HEK293 (cell line): Measurements from ENCODE around the gene THRA.
A peak's percentile ranks its signal among the peaks of the same experiment; 100 is the strongest.

Source experiments
- CTCF ChIA-PET: fragments of 350-600 bp; formaldehyde crosslinking; extraction: SDS; loops from one replicate; lab custom pipeline; 2021; ENCODE audit warnings: antibody characterized with exemption; lab: Yijun Ruan, JAX
- POLR2A ChIA-PET: fragments of 300-600 bp; formaldehyde crosslinking; extraction: SDS; loops from one replicate; lab custom pipeline; 2020; ENCODE audit warnings: antibody characterized with exemption, inconsistent platforms; lab: Yijun Ruan, JAX
- H3K27ac ChIP-seq: fragments of 200-500 bp; sonication (Bioruptor generic); 2 replicates; pipeline ENCODE4 v1.5.1; 2014; ENCODE audit warnings: low read depth, low read length, control low read depth, inconsistent platforms; ENCODE audit errors: extremely low read depth
- H3K36me3 ChIP-seq, 2 experiments: fragments of 200-500 bp in 1 of 2; sonication (Bioruptor generic) in 1 of 2; 1 replicate in 1 of 2; 2 replicates in 1 of 2; pipeline ENCODE4 v1.5.1; 2014 to 2017; ENCODE audit warnings: inconsistent platforms in 2 of 2, low read length in 2 of 2; ENCODE audit not compliant: control insufficient read depth in 2 of 2, insufficient read depth in 1 of 2
- H3K4me1 ChIP-seq: fragments of 200-500 bp; sonication (Bioruptor generic); 2 replicates; pipeline ENCODE4 v1.5.1; 2014; ENCODE audit warnings: mild to moderate bottlenecking, low read length, inconsistent platforms; ENCODE audit not compliant: control insufficient read depth, insufficient read depth
- H3K4me3 ChIP-seq: 2 replicates; pipeline ENCODE4 v1.5.1; 2011; ENCODE audit warnings: low read depth, mild to moderate bottlenecking, control low read depth, low read length, moderate library complexity
- H3K9me3 ChIP-seq: fragments of 200-500 bp; sonication (Bioruptor generic); 2 replicates; pipeline ENCODE4 v1.5.1; 2014; ENCODE audit warnings: low read depth, low read length, inconsistent platforms; ENCODE audit not compliant: control insufficient read depth, insufficient read depth
- EGR2 ChIP-seq: fragments of 450-650 bp; formaldehyde crosslinking; IDR thresholded peaks from 2 replicates; pipeline ENCODE4 v1.5.1; 2016; ENCODE audit warnings: low read depth, missing biosample characterization, missing genetic modification characterization
- GLI2 ChIP-seq: fragments of 450-650 bp; formaldehyde crosslinking; IDR thresholded peaks from 2 replicates; pipeline ENCODE4; 2017; ENCODE audit warnings: missing biosample characterization, missing genetic modification characterization, low read depth, borderline replicate concordance
- KLF1 ChIP-seq: fragments of 450-650 bp; formaldehyde crosslinking; IDR thresholded peaks from 2 replicates; pipeline ENCODE4 v1.5.1; 2016; ENCODE audit warnings: missing biosample characterization, missing genetic modification characterization
- KLF7 ChIP-seq: fragments of 450-650 bp; formaldehyde crosslinking; IDR thresholded peaks from 2 replicates; pipeline ENCODE4 v1.5.1; 2016; ENCODE audit warnings: missing biosample characterization, missing genetic modification characterization, borderline replicate concordance
- PRDM1 ChIP-seq: fragments of 450-650 bp; formaldehyde crosslinking; IDR thresholded peaks from 2 replicates; pipeline ENCODE4; 2016; ENCODE audit warnings: missing biosample characterization, missing genetic modification characterization
- REPIN1 ChIP-seq: fragments of 450-650 bp; formaldehyde crosslinking; IDR thresholded peaks from 2 replicates; pipeline ENCODE4 v1.5.1; 2017; ENCODE audit warnings: missing biosample characterization, missing genetic modification characterization, low read depth
- SALL2 ChIP-seq: fragments of 450-650 bp; formaldehyde crosslinking; IDR thresholded peaks from 2 replicates; pipeline ENCODE4 v1.5.0; 2017; ENCODE audit warnings: missing biosample characterization, mild to moderate bottlenecking, missing genetic modification characterization, borderline replicate concordance
- SCRT1 ChIP-seq: fragments of 450-650 bp; formaldehyde crosslinking; IDR thresholded peaks from 2 replicates; pipeline ENCODE4 v1.5.1; 2016; ENCODE audit warnings: missing biosample characterization, missing genetic modification characterization, borderline replicate concordance
- SP3 ChIP-seq: fragments of 450-650 bp; formaldehyde crosslinking; IDR thresholded peaks from 2 replicates; pipeline ENCODE4 v1.5.1; 2016; ENCODE audit warnings: missing biosample characterization, missing genetic modification characterization
- ZEB2 ChIP-seq: fragments of 450-650 bp; formaldehyde crosslinking; IDR thresholded peaks from 2 replicates; pipeline ENCODE4 v1.5.1; 2016; ENCODE audit warnings: missing biosample characterization, missing genetic modification characterization
- ZFHX2 ChIP-seq: fragments of 450-650 bp; formaldehyde crosslinking; conservative IDR thresholded peaks from 2 replicates; pipeline ENCODE4 v1.5.1; 2016; ENCODE audit warnings: missing biosample characterization, missing genetic modification characterization
- ZFP3 ChIP-seq: fragments of 450-650 bp; formaldehyde crosslinking; IDR thresholded peaks from 2 replicates; pipeline ENCODE4 v1.5.1; 2016; ENCODE audit warnings: low read depth, missing biosample characterization, missing genetic modification characterization
- ZFP69B ChIP-seq: fragments of 450-650 bp; formaldehyde crosslinking; IDR thresholded peaks from 2 replicates; pipeline ENCODE4 v1.5.1; 2016; ENCODE audit warnings: missing biosample characterization, missing genetic modification characterization
- ZNF138 ChIP-seq: fragments of 450-650 bp; formaldehyde crosslinking; IDR thresholded peaks from 2 replicates; pipeline ENCODE4 v1.5.1; 2016; ENCODE audit warnings: missing biosample characterization, missing genetic modification characterization, borderline replicate concordance
- ZNF16 ChIP-seq: fragments of 450-650 bp; formaldehyde crosslinking; IDR thresholded peaks from 2 replicates; pipeline ENCODE4 v1.5.1; 2016; ENCODE audit warnings: low read depth, missing biosample characterization, missing genetic modification characterization
- ZNF184 ChIP-seq: fragments of 450-650 bp; IDR thresholded peaks from 2 replicates; pipeline ENCODE4 v1.5.1; 2018; ENCODE audit warnings: missing biosample characterization, mild to moderate bottlenecking, missing genetic modification characterization
- ZNF223 ChIP-seq: fragments of 450-650 bp; formaldehyde crosslinking; IDR thresholded peaks from 2 replicates; pipeline ENCODE4 v1.5.1; 2016; ENCODE audit warnings: missing biosample characterization, missing genetic modification characterization
- ZNF239 ChIP-seq: fragments of 450-650 bp; formaldehyde crosslinking; IDR thresholded peaks from 2 replicates; pipeline ENCODE4 v1.5.1; 2016; ENCODE audit warnings: missing biosample characterization, missing genetic modification characterization
- ZNF26 ChIP-seq: fragments of 450-650 bp; formaldehyde crosslinking; IDR thresholded peaks from 2 replicates; pipeline ENCODE4 v1.5.1; 2016; ENCODE audit warnings: missing biosample characterization, missing genetic modification characterization
- ZNF292 ChIP-seq: fragments of 450-650 bp; formaldehyde crosslinking; IDR thresholded peaks from 2 replicates; pipeline ENCODE4 v1.5.1; 2016; ENCODE audit warnings: low read depth, missing biosample characterization, missing genetic modification characterization, borderline replicate concordance
- ZNF341 ChIP-seq: fragments of 450-650 bp; formaldehyde crosslinking; IDR thresholded peaks from 2 replicates; pipeline ENCODE4; 2016; ENCODE audit warnings: low read depth, missing biosample characterization, missing genetic modification characterization
- ZNF501 ChIP-seq: fragments of 450-650 bp; formaldehyde crosslinking; IDR thresholded peaks from 2 replicates; pipeline ENCODE4 v1.5.1; 2016; ENCODE audit warnings: missing biosample characterization, missing genetic modification characterization
- ZNF513 ChIP-seq: fragments of 450-650 bp; IDR thresholded peaks from 2 replicates; pipeline ENCODE4 v1.5.1; 2018; ENCODE audit warnings: missing biosample characterization, missing genetic modification characterization
- ZNF548 ChIP-seq: fragments of 450-650 bp; formaldehyde crosslinking; IDR thresholded peaks from 2 replicates; pipeline ENCODE4 v1.5.1; 2016; ENCODE audit warnings: missing biosample characterization, missing genetic modification characterization
- ZNF580 ChIP-seq: fragments of 450-650 bp; formaldehyde crosslinking; IDR thresholded peaks from 2 replicates; pipeline ENCODE4 v1.5.1; 2016; ENCODE audit warnings: missing biosample characterization, missing genetic modification characterization
- ZNF596 ChIP-seq: fragments of 450-650 bp; IDR thresholded peaks from 2 replicates; pipeline ENCODE4 v1.5.0; 2018; ENCODE audit warnings: missing biosample characterization, mild to moderate bottlenecking, missing genetic modification characterization, moderate library complexity
- ZNF610 ChIP-seq: fragments of 450-650 bp; formaldehyde crosslinking; IDR thresholded peaks from 2 replicates; pipeline ENCODE4 v1.5.1; 2016; ENCODE audit warnings: missing biosample characterization, missing genetic modification characterization, borderline replicate concordance
- ZNF639 ChIP-seq: fragments of 450-650 bp; formaldehyde crosslinking; IDR thresholded peaks from 2 replicates; pipeline ENCODE4 v1.5.1; 2016; ENCODE audit warnings: missing biosample characterization, missing genetic modification characterization
- ZNF654 ChIP-seq: fragments of 450-650 bp; formaldehyde crosslinking; IDR thresholded peaks from 2 replicates; pipeline ENCODE4 v1.5.1; 2016; ENCODE audit warnings: low read depth, missing biosample characterization, missing genetic modification characterization
- ZSCAN4 ChIP-seq: fragments of 450-650 bp; formaldehyde crosslinking; IDR thresholded peaks from 2 replicates; pipeline ENCODE4 v1.5.1; 2017; ENCODE audit warnings: missing biosample characterization, missing genetic modification characterization
- ZSCAN5A ChIP-seq: fragments of 450-650 bp; formaldehyde crosslinking; IDR thresholded peaks from 2 replicates; pipeline ENCODE4 v1.5.1; 2016; ENCODE audit warnings: missing biosample characterization, missing genetic modification characterization

Gene THRA

GRCh38 chr17:40110026-40110845 lies 47.5 kb downstream of the THRA start:
- Histone ChIP-seq H3K4me3 (no peak overlapping the region), H3K4me1 (peaks cover 32% of the 10 kb centered on the region), H3K27ac (no peak overlapping the region; the same call in 1 of the 2 replicates), H3K9me3 (no peaks in the 10 kb centered on the region), H3K36me3 (no peaks in the 10 kb centered on the region)
- CTCF ChIA-PET = interaction anchor here (0.6 to 7.8 kb wide), 27 partner anchors 8 to 196 kb away, joined by 3 to 182 read pairs (median 7); partner anchors contain the start of genes CSF3, MSL1, NR1D1 and RAPGEFL1
- POLR2A ChIA-PET = interaction anchor here (0.5 to 8.2 kb wide), 11 partner anchors 11 to 371 kb away, joined by 3 to 117 read pairs (median 5); partner anchors contain the start of genes CASC3, MED24, MSL1 and NR1D1
- TF ChIP-seq ZNF341 (tag by site-specific recombination) (no peak), ZNF513 (tag by site-specific recombination) (no peak), ZNF610 (tag by site-specific recombination) (no peak), ZNF26 (tag by site-specific recombination) (no peak), SALL2 (tag by site-specific recombination) (no peak), EGR2 (tag by site-specific recombination) (no peak), ZNF580 (tag by site-specific recombination) (no peak), ZNF501 (tag by site-specific recombination) (no peak), ZSCAN5A (tag by site-specific recombination) (no peak), ZNF292 (tag by site-specific recombination) (no peak), ZNF184 (no peak), ZNF138 (tag by site-specific recombination) (no peak), ZNF654 (tag by site-specific recombination) (no peak), REPIN1 (tag by site-specific recombination) (no peak), ZFP69B (no peak), ZSCAN4 (tag by site-specific recombination) (no peak), ZFP3 (tag by site-specific recombination) (no peak), ZNF223 (tag by site-specific recombination) (no peak), ZNF239 (no peak), SP3 (0 out of 2 replicates have a peak, but pooled peaks have one; percentile 18), ZFHX2 (tag by site-specific recombination) (0 out of 2 replicates have a peak, but pooled peaks have one; percentile 14), KLF1 (tag by site-specific recombination) (0 out of 2 replicates have a peak, but pooled peaks have one; percentile 18), PRDM1 (tag by site-specific recombination) (peak; percentile 26; the same call in 1 of the 2 replicates), ZNF548 (no peak), GLI2 (tag by site-specific recombination) (no peak), ZEB2 (no peak), ZNF16 (tag by site-specific recombination) (no peak), ZNF639 (no peak), SCRT1 (no peak), KLF7 (no peak), ZNF596 (tag by site-specific recombination) (no peak)
